Measurements from ENCODE around the gene XPO5. TPM values are rescaled to one million over a fixed set of nuclear protein-coding genes. Genes with fewer than 3 reads are reported as not detected.
"Not testable (repeated sequence)": the region's sequence is repeated elsewhere in the genome, so short reads cannot be mapped to it uniquely, and the experiment has no call there.

Gene XPO5
- total RNA-seq, 6 experiments from 2014 or later: 11.3 to 16.3 (median 12.6) TPM

- Histone ChIP-seq H3K27ac (no peak overlapping the region), H3K4me3 (no peak overlapping the region), H3K4me1 (no peaks in the 10 kb centered on the region), H3K36me3 (peaks cover 0 to 6% (median 3%) of the 10 kb centered on the region in 4 donors), H3K27me3 (no peaks in the 10 kb centered on the region), H3K9me3 (no peaks in the 10 kb centered on the region)
- ATAC-seq (no peak), DNase-seq (no peak)
- TF ChIP-seq POLR2A (IDR thresholded peaks at IDR 0.05) (no peak), CTCF (IDR thresholded peaks at IDR 0.05) (no peak)
- 69% methylated on average over 1 of the region's 1 CpG for WGBS (ENCODE audit: insufficient coverage, low coverage, low lambda C conversion rate, missing lambda C conversion rate)
- intact Hi-C loops (cut with DNase I): no loop called here
These were observed 18.1 kb upstream of the XPO5 start for GRCh38 chr6:43593938-43594337.

GRCh38 chr6:43589564-43589963 lies 13.7 kb upstream of the XPO5 start:
- H3K4me1 ChIP-seq; intact Hi-C loops (cut with DNase I); ATAC-seq; DNase-seq; H3K27ac ChIP-seq; H3K4me3 ChIP-seq; H3K9me3 ChIP-seq; H3K27me3 ChIP-seq: not testable (repeated sequence)
- no CpG with 5 or more reads among the region's 1 CpG for WGBS (ENCODE audit: insufficient coverage, low coverage, low lambda C conversion rate, missing lambda C conversion rate)
- H3K36me3 ChIP-seq: peaks cover 0 to 22% (median 6%) of the 10 kb centered on the region in 4 donors

- Histone ChIP-seq H3K36me3 (peaks cover 0 to 30% (median 16%) of the 10 kb centered on the region in 4 donors), H3K9me3 (no peaks in the 10 kb centered on the region), H3K27me3 (no peaks in the 10 kb centered on the region), H3K4me3 (no peak overlapping the region), H3K27ac (no peak overlapping the region), H3K4me1 (no peaks in the 10 kb centered on the region)
- WGBS (ENCODE audit: insufficient coverage, low coverage, low lambda C conversion rate, missing lambda C conversion rate): 96% methylated on average over 5 of the region's 5 CpGs
- no peak for DNase-seq
- intact Hi-C loops (cut with DNase I): no loop called here
- no peak for ATAC-seq
- TF ChIP-seq CTCF (IDR thresholded peaks at IDR 0.05): no peak
These were observed 12.4 kb upstream of the XPO5 start for GRCh38 chr6:43588194-43588593.

GRCh38 chr6:43584892-43585570 lies 9.2 kb upstream of the XPO5 start:
- no peak for ATAC-seq

More at GRCh38 chr6:43584892-43585570, 9.2 kb upstream of the XPO5 start:
- intact Hi-C loops (cut with DNase I): no loop called here
- Histone ChIP-seq H3K9me3 (no peaks in the 10 kb centered on the region), H3K36me3 (peaks cover 0 to 29% (median 18%) of the 10 kb centered on the region in 4 donors), H3K4me3 (no peak overlapping the region), H3K27me3 (no peaks in the 10 kb centered on the region), H3K4me1 (no peaks in the 10 kb centered on the region), H3K27ac (no peak overlapping the region)
- DNase-seq: no peak
- 80% methylated on average over 7 of the region's 7 CpGs for WGBS (ENCODE audit: insufficient coverage, low coverage, low lambda C conversion rate, missing lambda C conversion rate)
- TF ChIP-seq POLR2A (IDR thresholded peaks at IDR 0.05) (no peak), CTCF (IDR thresholded peaks at IDR 0.05) (no peak)

Data from right lobe of liver (tissue), 6 donors.